HL-60 (cell line): ENCODE data around the gene ACKR4.

Experiments
- DNase-seq, 2 experiments: peaks; one replicate each; pipeline ENCODE4 v3.0.0-alpha.2; 2010 to 2020; ENCODE audit warnings: low read depth in 1 of 2, low spot score in 1 of 2
- H3K27ac ChIP-seq: fragments of 250-450 bp; sonication (Bioruptor Pico); replicated peaks from 2 replicates; pipeline ENCODE4 v1.5.1; 2020; ENCODE audit warnings: mild to moderate bottlenecking, moderate library complexity
- H3K27me3 ChIP-seq: fragments of 250-450 bp; sonication (Bioruptor Pico); 2 replicates; pipeline ENCODE4 v1.5.1; 2021; ENCODE audit warnings: mild to moderate bottlenecking, moderate library complexity; ENCODE audit not compliant: insufficient read depth, poor library complexity, severe bottlenecking
- H3K4me3 ChIP-seq: replicated peaks from 2 replicates; pipeline ENCODE4 v1.5.1; 2011; ENCODE audit warnings: mild to moderate bottlenecking, control low read depth, low read length; ENCODE audit not compliant: insufficient read depth
- GABPA ChIP-seq: IDR thresholded peaks from 2 replicates; pipeline ENCODE4 v1.6.1; 2012; ENCODE audit warnings: low read depth
- POLR2AphosphoS5 ChIP-seq: IDR thresholded peaks from 2 replicates; pipeline ENCODE4 v1.6.1; 2012; ENCODE audit warnings: low read depth
- SPI1 ChIP-seq: IDR thresholded peaks from 2 replicates; pipeline ENCODE4 v1.6.1; 2012; ENCODE audit warnings: low read depth, mild to moderate bottlenecking, borderline replicate concordance
- TF ChIP-seq, protein P1 (sequence below): IDR thresholded peaks from 2 replicates; pipeline ENCODE4 v1.6.1; 2012; ENCODE audit warnings: low read depth; ENCODE audit not compliant: insufficient replicate concordance
- TF ChIP-seq, protein P2 (sequence below): IDR thresholded peaks from one replicate; pipeline ENCODE4 v1.5.1; 2011; ENCODE audit warnings: low read length, control low read depth, inconsistent platforms; ENCODE audit not compliant: insufficient read depth

ACKR4 gene

DNA sequence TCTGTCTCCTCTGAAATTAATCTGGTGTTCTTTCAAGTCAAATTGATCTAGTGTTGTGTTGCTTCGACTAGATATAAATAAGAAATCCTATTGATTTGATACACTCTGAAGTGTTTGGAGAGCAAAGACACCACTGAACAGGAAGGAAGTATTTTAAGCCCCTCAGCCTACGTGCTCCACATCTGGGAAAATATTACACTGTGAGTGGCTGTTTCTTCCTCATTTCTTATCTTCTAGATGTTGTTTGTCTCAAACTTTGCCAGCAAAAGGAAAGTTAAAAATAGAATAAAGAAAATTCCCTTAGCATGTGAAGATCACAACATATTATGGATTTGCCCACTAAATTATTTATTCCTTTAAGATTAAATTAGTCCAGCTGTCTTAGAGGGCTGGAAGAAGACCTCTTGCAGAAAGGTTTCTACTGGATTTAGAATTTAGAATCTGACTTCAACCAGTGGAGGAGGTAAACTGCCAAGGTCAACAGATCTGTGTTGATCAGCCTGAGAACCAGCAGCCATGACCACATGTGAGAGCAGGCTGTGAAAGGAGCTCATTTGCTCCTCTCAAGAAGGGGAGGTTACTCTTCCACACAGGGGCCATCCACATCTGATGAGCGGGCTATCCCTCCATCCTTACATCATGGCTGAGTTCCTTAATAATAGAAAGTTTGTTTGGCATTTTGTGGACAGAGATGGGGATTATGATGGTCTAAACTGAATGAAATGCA is 46.3 kb upstream of the ACKR4 start:
- H3K27me3 ChIP-seq: no peaks in the 10 kb centered on the region
- H3K4me3 ChIP-seq: no peak overlapping the region
- no peak for TF ChIP-seq GABPA
- TF ChIP-seq, protein P1, sequence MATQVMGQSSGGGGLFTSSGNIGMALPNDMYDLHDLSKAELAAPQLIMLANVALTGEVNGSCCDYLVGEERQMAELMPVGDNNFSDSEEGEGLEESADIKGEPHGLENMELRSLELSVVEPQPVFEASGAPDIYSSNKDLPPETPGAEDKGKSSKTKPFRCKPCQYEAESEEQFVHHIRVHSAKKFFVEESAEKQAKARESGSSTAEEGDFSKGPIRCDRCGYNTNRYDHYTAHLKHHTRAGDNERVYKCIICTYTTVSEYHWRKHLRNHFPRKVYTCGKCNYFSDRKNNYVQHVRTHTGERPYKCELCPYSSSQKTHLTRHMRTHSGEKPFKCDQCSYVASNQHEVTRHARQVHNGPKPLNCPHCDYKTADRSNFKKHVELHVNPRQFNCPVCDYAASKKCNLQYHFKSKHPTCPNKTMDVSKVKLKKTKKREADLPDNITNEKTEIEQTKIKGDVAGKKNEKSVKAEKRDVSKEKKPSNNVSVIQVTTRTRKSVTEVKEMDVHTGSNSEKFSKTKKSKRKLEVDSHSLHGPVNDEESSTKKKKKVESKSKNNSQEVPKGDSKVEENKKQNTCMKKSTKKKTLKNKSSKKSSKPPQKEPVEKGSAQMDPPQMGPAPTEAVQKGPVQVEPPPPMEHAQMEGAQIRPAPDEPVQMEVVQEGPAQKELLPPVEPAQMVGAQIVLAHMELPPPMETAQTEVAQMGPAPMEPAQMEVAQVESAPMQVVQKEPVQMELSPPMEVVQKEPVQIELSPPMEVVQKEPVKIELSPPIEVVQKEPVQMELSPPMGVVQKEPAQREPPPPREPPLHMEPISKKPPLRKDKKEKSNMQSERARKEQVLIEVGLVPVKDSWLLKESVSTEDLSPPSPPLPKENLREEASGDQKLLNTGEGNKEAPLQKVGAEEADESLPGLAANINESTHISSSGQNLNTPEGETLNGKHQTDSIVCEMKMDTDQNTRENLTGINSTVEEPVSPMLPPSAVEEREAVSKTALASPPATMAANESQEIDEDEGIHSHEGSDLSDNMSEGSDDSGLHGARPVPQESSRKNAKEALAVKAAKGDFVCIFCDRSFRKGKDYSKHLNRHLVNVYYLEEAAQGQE: no peak
- peak; percentile 28; the same call in 1 of the 2 replicates for TF ChIP-seq SPI1
- TF ChIP-seq, protein P2, sequence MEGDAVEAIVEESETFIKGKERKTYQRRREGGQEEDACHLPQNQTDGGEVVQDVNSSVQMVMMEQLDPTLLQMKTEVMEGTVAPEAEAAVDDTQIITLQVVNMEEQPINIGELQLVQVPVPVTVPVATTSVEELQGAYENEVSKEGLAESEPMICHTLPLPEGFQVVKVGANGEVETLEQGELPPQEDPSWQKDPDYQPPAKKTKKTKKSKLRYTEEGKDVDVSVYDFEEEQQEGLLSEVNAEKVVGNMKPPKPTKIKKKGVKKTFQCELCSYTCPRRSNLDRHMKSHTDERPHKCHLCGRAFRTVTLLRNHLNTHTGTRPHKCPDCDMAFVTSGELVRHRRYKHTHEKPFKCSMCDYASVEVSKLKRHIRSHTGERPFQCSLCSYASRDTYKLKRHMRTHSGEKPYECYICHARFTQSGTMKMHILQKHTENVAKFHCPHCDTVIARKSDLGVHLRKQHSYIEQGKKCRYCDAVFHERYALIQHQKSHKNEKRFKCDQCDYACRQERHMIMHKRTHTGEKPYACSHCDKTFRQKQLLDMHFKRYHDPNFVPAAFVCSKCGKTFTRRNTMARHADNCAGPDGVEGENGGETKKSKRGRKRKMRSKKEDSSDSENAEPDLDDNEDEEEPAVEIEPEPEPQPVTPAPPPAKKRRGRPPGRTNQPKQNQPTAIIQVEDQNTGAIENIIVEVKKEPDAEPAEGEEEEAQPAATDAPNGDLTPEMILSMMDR: no peak
- no peak for TF ChIP-seq POLR2AphosphoS5
- peak in 1 of 2 experiments; percentile 20 for DNase-seq
- H3K27ac ChIP-seq: peak overlapping the region; percentile 17; the same call in 1 of the 2 replicates

DNA sequence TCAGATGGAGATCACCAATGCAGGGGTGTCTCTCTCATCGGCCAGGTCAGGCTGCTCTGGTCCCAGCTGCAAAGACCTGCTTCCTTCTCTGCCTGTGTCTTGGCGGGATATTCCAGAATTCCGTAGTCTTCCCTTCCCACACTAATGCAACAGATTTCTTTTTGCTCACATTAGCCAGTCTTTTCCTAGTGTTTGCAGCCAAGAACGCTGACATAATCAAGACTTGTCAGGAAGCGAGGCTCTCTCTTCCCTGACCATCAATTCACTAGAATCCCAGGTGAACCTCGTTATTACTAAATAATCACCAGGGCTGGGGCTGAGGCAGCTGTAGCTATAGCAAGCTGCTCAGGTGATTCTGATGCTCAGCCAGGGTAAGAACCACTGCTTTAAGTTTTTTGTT is 43.2 kb upstream of the ACKR4 start:
- H3K4me3 ChIP-seq: no peak overlapping the region
- H3K27me3 ChIP-seq: no peaks in the 10 kb centered on the region

DNA sequence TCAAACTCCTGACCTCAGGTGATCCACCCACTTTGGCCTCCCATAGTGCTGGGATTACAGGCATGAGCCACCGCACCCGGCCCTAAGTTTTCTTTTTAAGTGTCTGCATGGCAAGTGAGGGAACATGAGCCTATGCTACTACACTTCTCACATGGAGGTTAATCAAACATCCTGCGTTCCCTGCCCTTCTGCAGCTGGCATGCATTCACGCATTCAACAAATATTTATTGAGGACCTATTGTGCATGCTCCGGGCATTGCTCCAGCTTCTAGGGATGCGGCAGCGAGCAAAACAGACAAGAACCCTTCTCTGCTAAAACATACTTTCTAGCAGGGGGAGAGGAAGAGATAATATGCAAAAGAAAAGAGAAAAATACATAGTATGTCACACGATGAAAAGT is 42.6 kb upstream of the ACKR4 start:
- DNase-seq: no peak
- Histone ChIP-seq H3K27ac (no peak overlapping the region), H3K4me3 (no peak overlapping the region), H3K27me3 (no peaks in the 10 kb centered on the region)
- TF ChIP-seq, protein P2: no peak
- TF ChIP-seq GABPA: no peak
- TF ChIP-seq, protein P1: no peak
- TF ChIP-seq SPI1: no peak
- TF ChIP-seq POLR2AphosphoS5: no peak

More for the DNA sequence above, 43.2 kb upstream of the ACKR4 start:
- TF ChIP-seq SPI1 (no peak), GABPA (no peak), POLR2AphosphoS5 (no peak)
- TF ChIP-seq, protein P1: no peak
- TF ChIP-seq, protein P2: no peak
- H3K27ac ChIP-seq: no peak overlapping the region
- DNase-seq: no peak
